BJ (cell line): ENCODE measurements around the gene SLC23A3. TPM values are rescaled to one million over a fixed set of nuclear protein-coding genes. Genes with fewer than 3 reads are reported as not detected.

ENCODE experiments used
- CTCF ChIA-PET: fragments of 350-600 bp; formaldehyde crosslinking; extraction: SDS; loops from one replicate; lab custom pipeline; 2021; ENCODE audit warnings: antibody characterized with exemption, inconsistent platforms; lab: Yijun Ruan, JAX
- POLR2A ChIA-PET: fragments of 300-600 bp; sonication (Branson Sonifier 250); formaldehyde crosslinking; extraction: SDS; loops from one replicate; lab custom pipeline; 2021; ENCODE audit warnings: antibody characterized with exemption; lab: Charles Lee
- DNase-seq: peaks from one replicate; pipeline ENCODE4 v3.0.0-alpha.2; 2011; ENCODE audit warnings: low read depth
- H3K27me3 ChIP-seq: 2 replicates; pipeline ENCODE4 v1.6.0; 2011; ENCODE audit warnings: low read length; ENCODE audit not compliant: control insufficient read depth, insufficient read depth
- H3K36me3 ChIP-seq: 2 replicates; pipeline ENCODE4 v1.5.1; 2011; ENCODE audit warnings: low read length; ENCODE audit not compliant: control insufficient read depth, insufficient read depth
- H3K4me3 ChIP-seq: 2 replicates; pipeline ENCODE4 v1.5.1; 2011; ENCODE audit warnings: low read depth, mild to moderate bottlenecking, control low read depth, low read length
- polyA plus RNA-seq: library from polyadenylated mRNA; depleted of rRNA; stranded (reverse); fragments of >200 nt; gene quantifications from 2 replicates; pipeline ENCODE4 v1.2.3, GENCODE V29; 2011
- TF ChIP-seq, protein P1 (sequence below): IDR thresholded peaks from 2 replicates; pipeline ENCODE4 v1.5.1; 2011; ENCODE audit warnings: low read depth, mild to moderate bottlenecking, control low read depth, inconsistent platforms, low read length, moderate library complexity; ENCODE audit not compliant: insufficient read depth

Gene SLC23A3
- polyA plus RNA-seq, 1 experiment, result 1.3 TPM

- no peaks in the 10 kb centered on the region for H3K27me3 ChIP-seq
- DNase-seq, result no peak
- no peak overlapping the region for H3K4me3 ChIP-seq
- peaks cover 37% of the 10 kb centered on the region for H3K36me3 ChIP-seq
- ChIA-PET CTCF (interaction anchor here (1.6 to 2.7 kb wide), 4 partner anchors 10 to 95 kb away, joined by 4 to 13 read pairs (median 6); partner anchors contain the start of gene SLC23A3), POLR2A (no interaction called here)
- TF ChIP-seq, protein P1, sequence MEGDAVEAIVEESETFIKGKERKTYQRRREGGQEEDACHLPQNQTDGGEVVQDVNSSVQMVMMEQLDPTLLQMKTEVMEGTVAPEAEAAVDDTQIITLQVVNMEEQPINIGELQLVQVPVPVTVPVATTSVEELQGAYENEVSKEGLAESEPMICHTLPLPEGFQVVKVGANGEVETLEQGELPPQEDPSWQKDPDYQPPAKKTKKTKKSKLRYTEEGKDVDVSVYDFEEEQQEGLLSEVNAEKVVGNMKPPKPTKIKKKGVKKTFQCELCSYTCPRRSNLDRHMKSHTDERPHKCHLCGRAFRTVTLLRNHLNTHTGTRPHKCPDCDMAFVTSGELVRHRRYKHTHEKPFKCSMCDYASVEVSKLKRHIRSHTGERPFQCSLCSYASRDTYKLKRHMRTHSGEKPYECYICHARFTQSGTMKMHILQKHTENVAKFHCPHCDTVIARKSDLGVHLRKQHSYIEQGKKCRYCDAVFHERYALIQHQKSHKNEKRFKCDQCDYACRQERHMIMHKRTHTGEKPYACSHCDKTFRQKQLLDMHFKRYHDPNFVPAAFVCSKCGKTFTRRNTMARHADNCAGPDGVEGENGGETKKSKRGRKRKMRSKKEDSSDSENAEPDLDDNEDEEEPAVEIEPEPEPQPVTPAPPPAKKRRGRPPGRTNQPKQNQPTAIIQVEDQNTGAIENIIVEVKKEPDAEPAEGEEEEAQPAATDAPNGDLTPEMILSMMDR, result no peak
Observed at GRCh38 chr2:219182331-219183150, 12.7 kb upstream of the SLC23A3 start.

DNA sequence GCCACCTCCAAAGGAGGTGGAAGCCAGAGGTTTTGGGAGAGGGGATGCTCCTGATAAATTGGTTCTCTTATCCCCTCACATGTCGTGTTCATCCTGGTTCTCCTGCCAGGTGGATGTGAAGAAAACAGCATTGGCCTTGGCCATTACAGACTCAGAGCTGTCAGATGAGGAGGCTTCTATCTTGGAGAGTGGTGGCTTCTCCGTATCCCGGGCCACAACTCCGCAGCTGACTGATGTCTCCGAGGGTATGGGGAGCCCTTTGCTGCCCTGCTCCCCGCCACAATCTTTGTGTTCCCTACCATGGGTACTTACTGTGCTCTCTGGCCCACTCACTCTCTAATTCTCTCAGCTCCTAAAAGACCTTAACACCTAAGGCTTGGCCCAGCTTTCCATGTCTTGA lies 11.7 kb upstream of the SLC23A3 start:
- ChIA-PET CTCF (interaction anchor here (1.0 to 2.7 kb wide), 6 partner anchors 11 to 348 kb away, joined by 3 to 13 read pairs (median 4); partner anchors contain the start of gene SLC23A3), POLR2A (no interaction called here)

GRCh38 chr2:219180961-219181360 lies 11.1 kb upstream of the SLC23A3 start:
- H3K27me3 ChIP-seq, result no peaks in the 10 kb centered on the region
- peaks cover 37% of the 10 kb centered on the region for H3K36me3 ChIP-seq
- H3K4me3 ChIP-seq, result no peak overlapping the region
- no peak for DNase-seq
- ChIA-PET POLR2A (no interaction called here), CTCF (interaction anchor here (0.8 to 2.7 kb wide), 6 partner anchors 10 to 349 kb away, joined by 3 to 13 read pairs (median 4); partner anchors contain the start of genes SLC23A3 and ZFAND2B)
- TF ChIP-seq, protein P1, result no peak

More for the DNA sequence above, 11.7 kb upstream of the SLC23A3 start:
- H3K4me3 ChIP-seq, result no peak overlapping the region
- peaks cover 37% of the 10 kb centered on the region for H3K36me3 ChIP-seq
- no peak for DNase-seq
- TF ChIP-seq, protein P1, result no peak
- no peaks in the 10 kb centered on the region for H3K27me3 ChIP-seq

DNA sequence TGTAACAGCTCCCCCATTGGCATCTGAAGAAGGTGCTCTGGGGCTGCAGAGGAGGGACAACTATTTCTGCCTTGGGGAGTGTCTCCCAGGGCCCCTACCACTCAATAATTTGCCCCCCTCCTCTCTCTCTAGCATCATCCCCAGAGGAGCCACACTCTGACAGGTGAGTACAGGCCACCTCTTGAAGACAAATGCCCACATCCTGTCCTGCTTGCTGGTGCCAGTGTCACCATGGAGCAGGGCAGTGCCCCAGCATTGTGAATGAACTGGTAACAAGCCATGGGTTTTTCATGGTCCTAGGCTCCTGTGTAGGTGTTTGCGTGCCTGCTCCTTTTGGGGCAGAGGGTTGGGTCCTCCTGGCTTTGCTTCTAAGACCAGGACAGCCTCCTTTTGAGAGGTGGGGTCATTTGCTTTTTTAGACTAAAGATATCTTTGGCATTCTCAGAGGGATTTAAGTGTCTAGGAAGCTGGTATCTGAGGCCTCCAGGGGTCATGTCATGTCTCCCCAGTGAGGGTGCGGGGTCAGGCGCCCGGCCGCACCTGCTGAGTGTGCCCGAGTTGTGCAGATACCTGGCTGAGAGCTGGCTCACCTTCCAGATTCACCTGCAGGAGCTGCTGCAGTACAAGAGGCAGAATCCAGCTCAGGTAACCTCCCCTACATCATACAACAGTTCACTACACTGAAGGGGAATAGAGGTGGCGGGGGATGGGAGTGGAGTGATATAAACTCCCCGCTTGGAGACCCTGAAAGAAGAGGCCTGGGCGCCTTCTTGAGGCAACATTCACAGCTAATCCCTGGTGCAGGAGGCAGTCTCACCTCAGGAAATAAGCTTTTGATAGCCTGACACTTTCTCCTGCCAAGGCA lies 10.0 kb upstream of the SLC23A3 start:
- Histone ChIP-seq H3K4me3 (peak overlapping the region; percentile 95; the same call in 1 of the 2 replicates), H3K27me3 (no peaks in the 10 kb centered on the region), H3K36me3 (peaks cover 39% of the 10 kb centered on the region)
- POLR2A ChIA-PET, result no interaction called here
- CTCF ChIA-PET, result interaction anchor here (1.0 to 1.3 kb wide), 7 partner anchors 13 to 196 kb away, joined by 3 to 5 read pairs (median 3); partner anchors contain the start of genes NHEJ1 and ZFAND2B
- no peak for DNase-seq
- TF ChIP-seq, protein P1, result no peak
